GM19035 (cell line): ENCODE data around the gene NTF3.

ENCODE experiments used
- ATAC-seq: cut with Tn5 transposase; IDR thresholded peaks from one replicate; pipeline ENCODE4 v1.9.1; 2021; ENCODE audit not compliant: unreplicated experiment

The NTF3 gene

GRCh38 chr12:5430641-5431603 is 986 bp upstream of the NTF3 start:
- no peak for ATAC-seq

- no peak for ATAC-seq
Measured at GRCh38 chr12:5433081-5433844, 1.4 kb downstream of the NTF3 start.

GRCh38 chr12:5433845-5434646 is 2.1 kb downstream of the NTF3 start:
- no peak for ATAC-seq

GRCh38 chr12:5434647-5435560 is 3.0 kb downstream of the NTF3 start:
- ATAC-seq: no peak

GRCh38 chr12:5437182-5437583 is 5.3 kb downstream of the NTF3 start:
- no peak for ATAC-seq

GRCh38 chr12:5437589-5437988 is 5.7 kb downstream of the NTF3 start:
- no peak for ATAC-seq

GRCh38 chr12:5438671-5439200 is 6.8 kb downstream of the NTF3 start:
- ATAC-seq: no peak

- ATAC-seq: no peak
Measured at GRCh38 chr12:5439371-5439771, 7.5 kb downstream of the NTF3 start.

- ATAC-seq: no peak
Measured at GRCh38 chr12:5439788-5440300, 7.9 kb downstream of the NTF3 start.

- no peak for ATAC-seq
Measured at GRCh38 chr12:5440978-5441377, 9.1 kb downstream of the NTF3 start.

GRCh38 chr12:5441497-5442236 is 9.8 kb downstream of the NTF3 start:
- ATAC-seq: no peak

- ATAC-seq: no peak
Measured at GRCh38 chr12:5442251-5443006, 10.5 kb downstream of the NTF3 start.

- ATAC-seq: no peak
Measured at GRCh38 chr12:5444520-5444919, 12.6 kb downstream of the NTF3 start.

- no peak for ATAC-seq
Measured at GRCh38 chr12:5447320-5447719, 15.4 kb downstream of the NTF3 start.

- no peak for ATAC-seq
Measured at GRCh38 chr12:5451251-5451650, 19.3 kb downstream of the NTF3 start.

- no peak for ATAC-seq
Measured at GRCh38 chr12:5452569-5452968, 20.7 kb downstream of the NTF3 start.

- no peak for ATAC-seq
Measured at GRCh38 chr12:5453466-5453865, 21.6 kb downstream of the NTF3 start.

GRCh38 chr12:5455045-5455444 is 23.1 kb downstream of the NTF3 start:
- no peak for ATAC-seq
